NOMO-1 (cell line): ENCODE results near the gene USP46.
A peak's percentile ranks its signal among the peaks of the same experiment; 100 is the strongest.

ENCODE experiments used
- DNase-seq, 2 experiments: peaks; one replicate each; lab custom pipeline; 2025; ENCODE audit not compliant: unreplicated experiment in 2 of 2; lab: John Stamatoyannopoulos, UW

The USP46 gene

DNA sequence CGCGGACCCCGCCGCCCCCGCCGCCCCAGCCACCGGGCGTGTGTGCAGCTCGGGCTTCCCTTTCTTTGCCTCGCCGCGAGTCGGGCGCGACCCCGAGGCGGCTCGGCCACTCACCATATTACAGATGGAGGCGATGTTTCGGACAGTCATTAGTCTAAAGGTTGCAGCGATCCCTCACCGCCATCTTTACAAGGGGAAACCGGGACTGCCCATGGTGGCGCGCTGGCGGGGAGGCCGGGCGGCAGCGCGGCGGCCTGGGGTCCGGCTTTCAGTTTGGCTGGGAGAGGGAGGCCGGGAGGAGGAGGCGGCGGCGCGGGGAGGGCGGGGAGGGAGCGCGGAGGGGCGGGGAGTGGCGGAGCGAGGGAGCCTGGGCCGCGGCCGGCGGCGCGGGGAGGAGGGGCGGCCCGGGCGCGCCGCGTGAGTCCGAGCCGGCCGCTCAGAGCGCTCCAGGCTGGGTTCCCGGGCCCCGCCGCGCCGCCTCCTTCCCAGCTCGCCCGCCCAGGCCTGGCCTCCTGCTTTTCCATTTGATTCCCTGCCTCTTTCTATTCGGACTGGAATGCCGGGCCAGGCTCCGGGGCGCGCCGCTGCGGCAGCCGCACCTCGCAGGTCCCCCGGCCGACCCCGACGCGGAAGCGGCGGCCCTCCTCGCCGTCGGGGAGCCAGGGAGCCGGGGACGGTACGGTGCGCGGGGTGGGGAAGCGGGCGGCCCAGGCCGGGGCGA lies at the start of gene USP46:
USP46 (minus strand) TSS at position 301 of the 721 bp plus-strand sequence; CDS start at position 150, 151 bp downstream.
- DNase-seq, result peak; percentile 36 to 60

DNA sequence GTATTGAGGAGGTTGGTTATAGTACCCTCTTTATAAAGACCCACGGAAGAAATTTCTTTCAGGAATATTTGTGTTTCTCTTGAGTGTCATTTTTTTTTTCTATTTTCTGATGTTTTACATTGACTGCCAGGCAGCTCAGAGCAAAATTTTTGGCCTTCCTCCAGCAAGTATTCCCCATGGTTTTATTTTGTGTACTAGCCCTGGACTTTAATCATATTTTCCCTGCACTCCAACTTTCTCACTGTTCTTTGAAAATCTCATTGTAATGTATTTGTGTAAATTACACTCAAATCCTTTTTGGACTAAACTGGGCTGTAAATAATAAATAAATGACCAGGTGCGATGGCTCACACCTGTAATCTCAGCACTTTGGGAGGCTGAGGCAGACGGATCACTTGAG lies 45.6 kb upstream of the USP46 start:
- no peak for DNase-seq

GRCh38 chr4:52704133-52704532 lies 45.0 kb upstream of the USP46 start:
- no peak for DNase-seq

GRCh38 chr4:52701207-52701606 lies 42.1 kb upstream of the USP46 start:
- DNase-seq, result peak; percentile 16 to 58

DNA sequence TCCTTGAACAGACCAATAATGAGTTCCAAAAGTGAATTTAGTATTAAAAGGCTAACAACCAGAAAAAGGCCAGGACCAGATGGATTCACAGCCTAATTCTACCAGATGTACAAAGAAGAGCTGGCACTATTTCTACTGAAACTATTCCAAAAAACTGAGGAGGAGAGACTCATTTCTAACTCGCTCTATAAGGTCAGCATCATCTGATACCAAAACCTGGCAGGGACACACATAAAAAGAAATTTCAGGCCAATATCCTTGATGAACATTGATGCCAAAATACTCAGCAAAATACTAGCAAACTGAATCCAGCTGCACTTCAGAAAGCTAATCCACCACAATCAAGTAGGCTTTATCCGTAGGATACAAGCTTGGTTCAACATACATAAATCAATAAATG lies 35.8 kb upstream of the USP46 start:
- no peak for DNase-seq

DNA sequence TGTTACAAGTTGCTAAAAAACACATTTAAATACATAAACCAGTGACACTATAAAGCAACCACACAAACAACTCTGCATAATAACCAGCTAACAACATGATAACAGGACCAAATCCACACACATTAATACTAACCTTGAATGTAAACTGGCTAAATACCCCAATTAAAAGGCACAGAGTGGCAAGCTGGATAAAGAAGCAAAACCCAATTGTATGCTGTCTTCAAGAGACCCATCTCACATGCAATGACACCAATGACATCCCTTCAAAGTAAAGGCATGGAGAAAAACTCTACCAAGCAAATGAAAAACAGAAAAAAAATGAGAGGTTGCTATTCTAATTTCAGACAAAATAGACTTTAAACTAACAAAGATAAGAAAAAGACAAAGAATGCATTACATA lies 34.4 kb upstream of the USP46 start:
- no peak for DNase-seq

GRCh38 chr4:52689096-52689495 lies 30.0 kb upstream of the USP46 start:
- DNase-seq, result no peak

- no peak for DNase-seq
Observed at GRCh38 chr4:52687696-52688095, 28.6 kb upstream of the USP46 start.

DNA sequence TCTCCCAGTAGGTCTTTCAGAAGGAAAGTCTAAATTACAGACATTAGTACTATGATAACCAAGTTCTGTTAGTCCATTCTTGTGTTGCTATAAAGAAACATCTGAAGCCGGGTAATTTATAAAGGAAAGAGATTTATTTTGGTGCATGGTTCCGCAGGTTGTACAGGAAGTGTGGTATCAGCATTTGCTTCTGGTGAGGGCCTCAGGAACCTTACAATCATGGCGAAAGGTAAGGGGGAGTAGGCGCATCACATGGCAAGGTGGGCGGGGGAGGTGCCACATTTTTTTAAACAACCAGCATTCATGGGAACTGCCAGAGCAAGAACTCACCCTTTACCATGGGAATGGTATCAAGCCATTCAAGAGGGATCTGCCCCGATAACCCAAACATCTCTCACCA lies 26.2 kb upstream of the USP46 start:
- DNase-seq, result no peak

DNA sequence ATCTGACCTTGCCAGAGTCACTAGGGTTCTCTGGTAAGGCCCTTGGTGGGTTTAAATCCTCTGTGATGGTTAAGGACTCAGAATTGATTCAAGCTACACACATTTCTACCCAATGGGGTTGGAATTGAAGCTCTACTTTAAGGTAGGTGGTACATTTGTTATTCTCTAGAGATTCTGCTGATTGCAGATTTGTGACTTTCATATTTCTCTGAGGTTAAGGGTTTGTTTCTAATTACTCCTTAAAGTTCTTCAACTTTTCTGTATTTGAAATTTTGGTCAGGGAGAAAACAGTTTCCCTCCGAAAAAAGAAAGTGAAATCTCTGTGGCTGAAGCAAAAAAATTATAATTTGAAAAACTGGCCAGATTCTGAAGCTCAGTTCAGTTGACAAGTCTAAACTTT lies 25.8 kb upstream of the USP46 start:
- no peak for DNase-seq

- no peak for DNase-seq
Observed at GRCh38 chr4:52680381-52680780, 21.3 kb upstream of the USP46 start.

GRCh38 chr4:52676536-52676935 lies 17.4 kb upstream of the USP46 start:
- no peak for DNase-seq

DNA sequence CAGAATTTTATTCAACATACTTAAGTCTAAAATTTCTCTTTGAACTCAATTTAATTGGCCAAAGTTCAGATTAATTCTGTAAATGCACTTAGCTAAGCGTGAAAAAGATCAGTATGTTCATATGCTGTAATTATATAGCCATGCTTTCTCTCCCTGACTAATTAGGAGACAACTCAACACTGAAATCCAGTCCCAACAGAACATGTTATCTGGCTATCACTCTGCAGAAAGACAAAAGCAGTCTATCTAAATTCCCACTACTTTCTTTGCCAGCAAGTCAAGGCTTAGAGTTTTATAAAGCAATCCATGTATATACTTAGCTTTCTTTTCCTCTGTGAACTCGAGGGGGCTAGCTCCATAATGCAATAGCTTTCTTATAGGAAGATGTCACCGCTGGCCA lies 16.0 kb upstream of the USP46 start:
- no peak for DNase-seq

GRCh38 chr4:52670739-52671138 lies 11.6 kb upstream of the USP46 start:
- DNase-seq, result no peak

GRCh38 chr4:52670121-52670520 lies 11.0 kb upstream of the USP46 start:
- no peak for DNase-seq

GRCh38 chr4:52665592-52665991 lies 6.5 kb upstream of the USP46 start:
- DNase-seq, result no peak

GRCh38 chr4:52664479-52664878 lies 5.4 kb upstream of the USP46 start:
- no peak for DNase-seq

- no peak for DNase-seq
Observed at GRCh38 chr4:52661966-52662690, 3.0 kb upstream of the USP46 start.

- DNase-seq, result no peak
Observed at GRCh38 chr4:52660643-52661042, 1.5 kb upstream of the USP46 start.

DNA sequence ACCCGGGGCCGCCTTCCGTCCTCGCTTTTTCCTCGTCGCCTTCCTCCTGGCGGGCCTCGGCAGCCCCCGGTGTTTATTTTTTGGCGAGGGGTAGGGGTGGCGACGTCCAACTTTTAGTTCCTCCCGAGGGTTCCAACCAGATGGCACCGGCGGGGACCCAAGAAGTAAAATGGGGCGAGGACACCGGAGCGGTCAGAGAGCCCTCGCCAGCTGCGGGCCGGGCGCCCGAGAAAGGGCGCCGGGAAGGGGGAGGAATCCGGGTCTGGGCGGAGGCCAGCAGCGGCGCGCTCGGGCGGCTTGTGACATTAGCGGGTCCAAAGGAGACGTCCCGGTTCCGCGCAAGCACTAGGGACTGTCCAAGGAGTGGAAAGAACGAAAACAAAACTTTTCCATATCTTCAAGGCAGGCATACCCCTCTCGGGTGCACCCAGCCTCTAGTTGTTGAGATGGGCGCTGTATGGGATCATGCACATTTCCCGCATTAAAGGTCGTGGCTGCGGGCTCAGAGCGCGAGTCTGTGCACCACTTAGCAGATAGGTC lies 691 bp upstream of the USP46 start:
- DNase-seq, result peak in 1 of 2 experiments; percentile 32

DNA sequence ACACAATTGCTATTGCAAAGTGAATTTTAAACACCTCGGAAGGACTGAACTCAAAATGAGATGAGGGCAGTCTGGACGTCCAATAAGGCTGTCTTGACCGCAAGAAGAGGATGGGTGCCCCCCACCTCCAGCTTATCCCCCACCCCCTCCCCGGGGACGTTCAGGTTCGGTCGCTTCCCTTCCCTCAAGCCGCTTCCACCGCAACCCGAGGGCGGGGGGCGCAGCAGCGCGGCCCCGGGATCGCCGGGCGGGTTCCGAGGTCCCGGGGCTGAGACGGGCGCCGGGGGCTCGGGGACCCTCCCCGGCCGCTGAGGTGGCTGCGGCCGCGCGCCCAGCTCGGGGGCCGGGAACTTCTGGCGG lies 480 bp downstream of the USP46 start:
- DNase-seq, result no peak
